ENCODE measurements around the gene GRB2.

- TF ChIP-seq, protein P1, sequence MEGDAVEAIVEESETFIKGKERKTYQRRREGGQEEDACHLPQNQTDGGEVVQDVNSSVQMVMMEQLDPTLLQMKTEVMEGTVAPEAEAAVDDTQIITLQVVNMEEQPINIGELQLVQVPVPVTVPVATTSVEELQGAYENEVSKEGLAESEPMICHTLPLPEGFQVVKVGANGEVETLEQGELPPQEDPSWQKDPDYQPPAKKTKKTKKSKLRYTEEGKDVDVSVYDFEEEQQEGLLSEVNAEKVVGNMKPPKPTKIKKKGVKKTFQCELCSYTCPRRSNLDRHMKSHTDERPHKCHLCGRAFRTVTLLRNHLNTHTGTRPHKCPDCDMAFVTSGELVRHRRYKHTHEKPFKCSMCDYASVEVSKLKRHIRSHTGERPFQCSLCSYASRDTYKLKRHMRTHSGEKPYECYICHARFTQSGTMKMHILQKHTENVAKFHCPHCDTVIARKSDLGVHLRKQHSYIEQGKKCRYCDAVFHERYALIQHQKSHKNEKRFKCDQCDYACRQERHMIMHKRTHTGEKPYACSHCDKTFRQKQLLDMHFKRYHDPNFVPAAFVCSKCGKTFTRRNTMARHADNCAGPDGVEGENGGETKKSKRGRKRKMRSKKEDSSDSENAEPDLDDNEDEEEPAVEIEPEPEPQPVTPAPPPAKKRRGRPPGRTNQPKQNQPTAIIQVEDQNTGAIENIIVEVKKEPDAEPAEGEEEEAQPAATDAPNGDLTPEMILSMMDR (conservative IDR thresholded peaks at IDR 0.05; ENCODE audit: low read depth, low read length) = no peak
- no peak for TF ChIP-seq EZH2 (IDR thresholded peaks at IDR 0.05; ENCODE audit: borderline replicate concordance, low read depth, low read length, poor library complexity, severe bottlenecking)
These were observed 118.3 kb downstream of the GRB2 start for GRCh38 chr17:75287221-75287620.

Measured in A673 (cell line).